ACC112 (cell line): ENCODE data around the gene FBP2.
"Not testable (repeated sequence)": the region's sequence is repeated elsewhere in the genome, so short reads cannot be mapped to it uniquely, and the experiment has no call there.

Experiments
- H2AFZ ChIP-seq: fragments of 200-600 bp; sonication (generic); one replicate; pipeline ENCODE4 v1.6.0; 2017; ENCODE audit warnings: antibody characterized with exemption, low read length; ENCODE audit not compliant: unreplicated experiment
- H3K27ac ChIP-seq: fragments of 200-600 bp; sonication (generic); 2 replicates; pipeline ENCODE4 v1.5.1; 2014; ENCODE audit warnings: low read depth, mild to moderate bottlenecking, antibody characterized with exemption, low read length, moderate library complexity
- H3K27me3 ChIP-seq: fragments of 200-600 bp; sonication (generic); 2 replicates; pipeline ENCODE4 v1.6.1; 2014; ENCODE audit warnings: mild to moderate bottlenecking, antibody characterized with exemption, low read length, moderate library complexity, mixed read lengths; ENCODE audit not compliant: insufficient read depth
- H3K36me3 ChIP-seq: fragments of 200-600 bp; sonication (generic); 2 replicates; pipeline ENCODE4 v1.6.1; 2016; ENCODE audit warnings: mild to moderate bottlenecking, antibody characterized with exemption, low read length, moderate library complexity, mixed read lengths; ENCODE audit not compliant: insufficient read depth
- H3K4me1 ChIP-seq: fragments of 200-600 bp; sonication (generic); one replicate; pipeline ENCODE4 v1.6.1; 2016; ENCODE audit warnings: low read length, mixed read lengths; ENCODE audit not compliant: insufficient read depth, unreplicated experiment, control insufficient read depth
- H3K4me3 ChIP-seq: fragments of 200-600 bp; sonication (generic); 2 replicates; pipeline ENCODE4 v1.5.1; 2014; ENCODE audit warnings: mild to moderate bottlenecking, low read depth, low read length
- H3K79me2 ChIP-seq: fragments of 200-600 bp; sonication (generic); one replicate; pipeline ENCODE4 v1.6.0; 2016; ENCODE audit warnings: low read length; ENCODE audit not compliant: control insufficient read depth, unreplicated experiment, insufficient read depth

FBP2 gene

DNA sequence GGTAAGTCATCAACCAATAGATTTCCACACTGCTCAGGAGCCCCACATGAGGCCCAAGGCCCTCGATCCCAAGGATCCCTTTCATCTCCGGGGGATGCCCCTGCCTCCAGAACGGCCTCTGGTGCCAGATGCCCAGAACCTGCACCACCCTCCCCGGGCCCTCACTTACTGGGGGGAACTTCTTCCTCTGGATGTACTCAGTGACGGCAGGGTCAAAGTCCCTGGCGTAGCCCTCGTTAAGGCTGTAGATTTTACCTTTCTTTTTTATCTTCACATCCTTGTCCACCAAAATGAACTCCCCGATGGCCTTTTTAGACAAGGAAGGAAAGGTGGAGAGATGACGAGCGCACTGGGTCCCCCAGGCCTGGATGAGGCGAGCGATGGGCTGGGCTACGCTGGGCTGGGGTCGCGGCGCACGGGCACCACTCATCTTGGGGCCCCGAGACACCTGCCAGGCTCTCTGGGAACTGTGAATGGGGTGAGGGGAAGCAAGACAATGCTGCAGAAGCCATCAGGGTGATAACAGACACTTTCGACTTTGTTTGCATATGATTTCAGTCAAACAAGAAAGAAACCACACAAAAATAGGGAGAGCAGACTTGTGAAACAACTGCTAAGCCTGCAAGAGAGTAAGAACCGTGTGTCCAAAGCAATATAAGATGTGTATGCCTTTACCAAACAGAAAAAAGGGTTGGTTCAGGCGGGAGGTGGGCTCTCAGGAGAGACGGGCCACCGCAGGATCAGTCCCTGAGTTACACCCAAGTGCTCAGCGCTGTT is 13.2 kb upstream of the FBP2 start:
- Histone ChIP-seq H3K27ac (no peak overlapping the region), H3K36me3 (no peaks in the 10 kb centered on the region), H2AFZ (no peak overlapping the region), H3K4me1 (no peaks in the 10 kb centered on the region), H3K79me2 (no peaks in the 10 kb centered on the region), H3K27me3 (peaks cover 30% of the 10 kb centered on the region; the same call in 1 of the 2 replicates), H3K4me3 (no peak overlapping the region)

DNA sequence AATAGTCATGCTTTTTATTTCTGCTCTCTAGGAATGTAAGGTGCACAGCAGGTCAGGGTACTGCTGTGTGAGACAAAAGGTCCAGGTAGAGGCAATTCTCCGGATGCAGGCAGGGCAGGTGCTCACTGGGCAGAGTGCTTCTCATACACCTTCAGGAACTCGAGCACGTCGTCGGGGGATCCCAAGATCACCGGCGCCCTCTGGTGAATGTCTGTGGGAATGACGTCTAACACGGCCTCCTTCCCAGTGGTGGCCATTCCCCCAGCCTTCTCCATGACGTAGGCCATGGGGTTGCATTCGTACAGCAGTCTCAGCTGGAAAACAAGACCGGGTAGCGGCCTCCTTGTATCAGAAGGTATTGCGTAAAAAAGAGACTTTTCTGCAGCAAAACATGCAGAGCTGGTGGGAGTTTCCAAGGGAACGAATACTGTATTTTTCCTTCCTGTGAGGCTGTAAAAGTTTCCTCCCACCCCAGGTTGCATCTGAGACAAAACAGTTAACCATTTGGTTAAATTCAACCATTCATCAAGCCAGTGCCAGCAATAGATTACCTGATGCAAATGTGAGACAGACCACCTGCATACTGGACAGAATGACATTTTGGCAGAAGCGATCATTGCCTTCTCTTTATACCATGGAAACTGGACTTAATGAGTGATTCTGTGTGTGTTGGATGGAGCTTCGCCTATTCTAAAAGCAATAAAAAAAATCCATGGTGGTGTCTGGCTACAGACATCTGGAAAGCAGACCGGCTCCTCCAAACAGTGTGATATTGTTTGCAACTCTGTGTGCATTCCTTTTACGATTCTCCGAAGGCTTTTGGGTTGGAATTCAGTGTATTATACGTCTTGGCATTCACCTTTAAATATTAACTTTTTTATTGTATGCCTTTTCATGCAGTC is 9.9 kb upstream of the FBP2 start:
- Histone ChIP-seq H2AFZ (no peak overlapping the region), H3K4me1 (no peaks in the 10 kb centered on the region), H3K27ac (no peak overlapping the region), H3K27me3 (peaks cover 21% of the 10 kb centered on the region; the same call in 1 of the 2 replicates), H3K36me3 (no peaks in the 10 kb centered on the region), H3K4me3 (no peak overlapping the region), H3K79me2 (no peaks in the 10 kb centered on the region)

DNA sequence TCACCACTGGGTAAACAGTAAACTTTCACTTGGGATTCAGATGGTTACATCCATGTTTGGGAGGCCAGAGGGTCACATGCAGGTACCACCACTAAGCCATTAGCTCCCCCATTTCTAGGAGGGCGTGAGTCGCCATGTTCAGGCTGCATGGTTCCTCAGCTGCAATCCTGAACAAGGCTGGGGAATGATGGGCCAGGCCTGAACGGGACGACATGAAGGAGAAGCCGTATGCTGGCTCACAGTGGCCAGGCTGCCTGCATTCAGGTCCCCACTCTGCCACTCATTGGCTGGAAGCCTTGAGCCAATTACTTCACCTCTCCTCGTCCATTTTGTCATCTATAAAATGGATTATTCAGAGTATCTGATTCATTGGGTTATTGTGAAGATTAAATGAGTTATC is 9.0 kb upstream of the FBP2 start:
- Histone ChIP-seq H3K4me3 (no peak overlapping the region), H3K27me3 (peaks cover 20% of the 10 kb centered on the region; the same call in 1 of the 2 replicates), H3K4me1 (no peaks in the 10 kb centered on the region), H3K79me2 (no peaks in the 10 kb centered on the region), H3K36me3 (no peaks in the 10 kb centered on the region), H3K27ac (no peak overlapping the region), H2AFZ (no peak overlapping the region)

DNA sequence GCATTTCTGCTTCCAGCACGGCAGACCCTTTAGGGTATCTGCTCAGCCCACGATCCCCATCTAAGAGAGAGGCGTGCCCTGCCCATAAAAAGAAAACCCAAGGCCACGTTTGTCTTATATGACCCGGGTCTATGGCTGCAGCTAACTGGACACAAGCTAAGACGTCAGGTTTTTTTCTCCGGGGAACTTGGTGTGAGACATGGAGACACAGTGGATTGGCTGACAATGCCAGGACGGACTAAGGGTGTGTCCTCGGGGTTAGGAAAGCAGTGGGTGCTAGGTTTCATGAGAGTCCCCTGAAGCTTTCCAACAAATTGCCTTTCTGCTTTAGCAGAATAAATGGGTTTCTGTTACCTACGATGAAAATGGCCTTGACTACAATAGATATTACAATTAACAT is 7.1 kb upstream of the FBP2 start:
- H3K27ac ChIP-seq, result no peak overlapping the region
- H3K4me1 ChIP-seq, result no peaks in the 10 kb centered on the region

DNA sequence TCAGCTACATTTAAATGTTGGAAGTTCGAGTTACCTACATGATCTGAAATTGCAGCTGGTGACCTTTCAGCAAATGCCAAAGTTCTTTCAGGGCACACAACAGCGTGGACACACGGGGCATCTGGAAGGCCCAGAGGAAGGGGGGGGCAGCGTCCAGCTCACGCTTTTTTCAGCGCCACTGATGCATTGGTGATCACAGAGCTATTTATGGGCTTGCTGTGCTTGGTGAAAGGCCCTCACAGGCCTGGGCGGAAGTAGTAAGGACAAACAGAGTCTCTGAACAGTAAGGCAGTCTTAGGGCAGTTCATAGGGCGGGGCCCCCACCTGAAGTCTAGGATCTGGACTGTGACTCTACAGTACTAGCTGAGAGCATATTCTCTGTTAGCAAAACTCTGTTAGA is 6.6 kb upstream of the FBP2 start:
- H3K36me3 ChIP-seq, result no peaks in the 10 kb centered on the region
- H3K27ac ChIP-seq, result no peak overlapping the region
- no peaks in the 10 kb centered on the region for H3K4me1 ChIP-seq
- H2AFZ ChIP-seq, result no peak overlapping the region
- H3K79me2 ChIP-seq, result no peaks in the 10 kb centered on the region
- H3K27me3 ChIP-seq, result peaks cover 13% of the 10 kb centered on the region
- no peak overlapping the region for H3K4me3 ChIP-seq

More for the DNA sequence above, 7.1 kb upstream of the FBP2 start:
- Histone ChIP-seq H2AFZ (no peak overlapping the region), H3K36me3 (no peaks in the 10 kb centered on the region), H3K4me3 (no peak overlapping the region), H3K27me3 (peaks cover 14% of the 10 kb centered on the region), H3K79me2 (no peaks in the 10 kb centered on the region)

DNA sequence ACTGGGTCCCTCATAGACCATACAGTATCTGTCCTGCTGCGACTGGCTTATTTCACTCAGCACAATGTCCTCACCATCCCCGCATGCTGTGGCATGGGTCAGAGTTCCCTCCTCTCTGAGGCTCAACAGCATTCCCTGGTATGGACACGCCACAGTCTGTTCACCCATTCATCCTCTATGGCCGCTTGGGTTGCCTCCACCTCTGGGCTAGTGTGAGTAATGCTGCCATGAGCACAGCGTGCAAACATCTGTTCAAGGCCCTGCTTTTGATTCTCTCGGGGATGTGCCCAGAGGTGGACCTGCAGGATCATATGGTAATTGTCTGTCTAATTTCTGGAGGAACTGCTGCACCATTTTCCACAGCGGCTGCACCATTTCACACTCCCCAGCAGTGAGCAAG is 5.5 kb upstream of the FBP2 start:
- no peaks in the 10 kb centered on the region for H3K36me3 ChIP-seq
- no peak overlapping the region for H3K27ac ChIP-seq
- H3K4me3 ChIP-seq, result no peak overlapping the region
- no peaks in the 10 kb centered on the region for H3K4me1 ChIP-seq
- no peak overlapping the region for H2AFZ ChIP-seq
- H3K27me3 ChIP-seq, result peaks cover 14% of the 10 kb centered on the region
- H3K79me2 ChIP-seq, result no peaks in the 10 kb centered on the region

DNA sequence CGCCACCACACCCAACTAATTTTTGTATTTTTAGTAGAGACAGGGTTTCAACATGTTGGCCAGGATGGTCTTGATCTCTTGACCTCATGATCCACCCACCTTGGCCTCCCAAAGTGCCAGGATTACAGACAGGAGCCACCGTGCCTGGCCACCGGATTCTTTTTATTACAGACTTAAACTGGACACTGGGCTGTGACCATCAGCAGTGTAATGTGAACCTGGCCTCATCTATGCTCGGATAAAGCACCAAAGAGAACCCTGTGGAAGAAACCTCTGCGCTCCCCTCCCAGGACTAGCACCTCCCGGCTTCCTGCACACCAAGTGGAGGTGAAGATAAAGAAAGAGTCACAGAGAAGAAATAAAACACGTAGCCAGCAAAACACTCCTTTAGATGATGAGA is 941 bp downstream of the FBP2 start:
- not testable (repeated sequence) for H3K4me3 ChIP-seq, H3K79me2 ChIP-seq, H3K36me3 ChIP-seq, H3K27ac ChIP-seq, H2AFZ ChIP-seq, H3K4me1 ChIP-seq
- peaks cover 38% of the 10 kb centered on the region for H3K27me3 ChIP-seq

DNA sequence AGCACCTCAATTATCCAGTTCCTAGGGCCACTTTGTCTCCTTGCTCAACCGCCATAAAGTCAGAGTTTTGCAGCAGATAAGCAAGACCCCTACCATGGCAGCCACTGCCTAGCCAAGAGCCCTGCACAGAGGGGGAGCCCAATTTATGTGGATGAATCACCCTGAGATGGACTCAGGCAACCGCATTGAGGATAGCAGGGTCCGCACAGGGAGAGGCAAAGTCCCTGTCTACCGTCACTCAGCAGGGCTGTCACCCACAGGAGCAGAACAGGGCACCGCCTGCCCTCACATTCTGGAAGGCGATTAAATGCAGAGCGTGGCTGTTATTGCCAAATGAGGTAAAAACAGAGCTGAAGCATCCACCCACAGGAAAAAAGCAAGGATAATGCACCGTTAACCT is 1.7 kb downstream of the FBP2 start:
- Histone ChIP-seq H3K27me3 (peaks cover 38% of the 10 kb centered on the region), H3K79me2 (no peaks in the 10 kb centered on the region), H2AFZ (no peak overlapping the region), H3K4me3 (no peak overlapping the region), H3K4me1 (peaks cover 6% of the 10 kb centered on the region), H3K36me3 (no peaks in the 10 kb centered on the region), H3K27ac (no peak overlapping the region)

DNA sequence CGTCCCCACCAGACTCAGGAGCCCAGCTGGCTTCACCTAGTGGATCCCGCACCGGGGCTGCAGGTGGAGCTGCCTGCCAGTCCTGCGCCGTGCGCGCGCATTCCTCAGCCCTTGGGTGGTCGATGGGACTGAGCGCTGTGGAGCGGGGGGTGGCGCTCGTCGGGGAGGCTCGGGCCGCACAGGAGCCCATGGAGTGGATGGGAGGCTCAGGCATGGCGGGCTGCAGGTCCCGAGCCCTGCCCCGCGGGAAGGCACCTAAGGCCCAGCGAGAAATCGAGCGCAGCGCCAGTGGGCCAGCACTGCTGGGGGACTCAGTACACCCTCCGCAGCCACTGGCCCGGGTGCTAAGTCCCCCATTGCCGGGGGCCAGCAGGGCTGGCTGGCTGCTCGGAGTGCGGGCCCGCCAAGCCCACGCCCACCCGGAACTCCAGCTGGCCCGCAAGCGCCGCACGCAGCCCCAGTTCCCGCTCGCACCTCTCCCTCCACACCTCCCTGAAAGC is 2.5 kb downstream of the FBP2 start:
- Histone ChIP-seq H3K27me3 (peaks cover 34% of the 10 kb centered on the region), H3K4me1 (peaks cover 11% of the 10 kb centered on the region)
- H3K27ac ChIP-seq, H3K79me2 ChIP-seq, H2AFZ ChIP-seq, H3K36me3 ChIP-seq, H3K4me3 ChIP-seq: not testable (repeated sequence)

DNA sequence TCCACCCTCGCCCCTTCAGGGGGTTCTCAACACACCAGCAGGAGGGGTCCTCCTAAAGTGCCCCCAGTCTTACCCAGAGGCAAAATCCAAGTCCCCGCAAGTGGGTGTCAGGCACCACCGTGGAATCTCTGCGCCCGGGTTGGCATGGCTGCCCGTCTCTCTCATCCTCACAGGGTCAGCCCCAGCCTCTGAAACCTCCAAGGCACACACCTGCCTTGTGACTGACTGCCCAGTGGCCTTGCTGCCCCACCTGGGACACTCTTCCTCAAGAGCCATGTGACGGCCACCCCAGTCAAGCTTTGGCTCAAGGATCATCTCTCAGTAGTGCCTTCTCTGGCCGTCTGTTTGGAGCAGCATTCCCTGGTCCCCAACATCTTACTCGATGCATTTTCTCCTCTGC is 4.9 kb downstream of the FBP2 start:
- H3K4me1 ChIP-seq, result peaks cover 11% of the 10 kb centered on the region
- no peaks in the 10 kb centered on the region for H3K36me3 ChIP-seq
- no peak overlapping the region for H2AFZ ChIP-seq
- peaks cover 22% of the 10 kb centered on the region for H3K27me3 ChIP-seq
- no peaks in the 10 kb centered on the region for H3K79me2 ChIP-seq
- H3K4me3 ChIP-seq, result no peak overlapping the region
- H3K27ac ChIP-seq, result no peak overlapping the region
